B cell (primary cell): Measurements from ENCODE around the gene RTL9.

Experiments used
- CTCF ChIP-seq: fragments of 200-600 bp; IDR thresholded peaks from one replicate; pipeline ENCODE4 v1.8.0; 2022; ENCODE audit warnings: antibody characterized with exemption, mild to moderate bottlenecking
- EZH2 ChIP-seq: IDR thresholded peaks from 2 replicates; pipeline ENCODE4 v1.6.1; 2012; ENCODE audit warnings: borderline replicate concordance, low read depth, mild to moderate bottlenecking, moderate library complexity, low read length; ENCODE audit not compliant: insufficient read depth, poor library complexity, severe bottlenecking

- no peak for TF ChIP-seq CTCF
- TF ChIP-seq EZH2 = no peak
These were observed 22.6 kb downstream of the RTL9 start for GRCh38 chrX:110381216-110381615.
